ENCODE measurements around the gene ATG101.

DNA sequence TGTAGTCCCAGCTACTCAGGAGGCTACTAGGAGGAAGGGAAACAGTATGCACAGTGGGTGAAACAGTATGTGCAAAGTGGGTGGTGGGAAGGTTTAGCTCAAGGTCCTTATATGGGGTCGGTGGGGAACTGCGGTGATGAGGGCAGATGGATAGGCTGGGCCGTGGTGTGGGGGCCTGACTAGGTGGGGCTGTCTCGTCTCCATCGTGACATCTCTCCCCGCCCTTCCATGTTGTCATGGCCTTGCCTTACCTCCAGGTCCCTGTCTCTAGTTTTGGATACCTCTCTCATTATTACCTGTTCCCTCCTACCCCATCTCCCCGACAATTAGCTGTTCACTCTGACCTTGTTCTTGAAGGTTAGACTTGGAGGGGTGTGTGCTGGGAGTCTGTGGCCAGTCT lies 22.9 kb upstream of the ATG101 start:
- TF ChIP-seq CTCF (IDR thresholded peaks at IDR 0.05; ENCODE audit: poor library complexity, severe bottlenecking) = no peak
- no peak for TF ChIP-seq EP300 (conservative IDR thresholded peaks at IDR 0.05; ENCODE audit: poor library complexity, severe bottlenecking)

All from neural cell (in vitro differentiated cells).